IMR-90 (cell line): ENCODE measurements around the gene SLC13A5. TPM values are rescaled to one million over a fixed set of nuclear protein-coding genes. Genes with fewer than 3 reads are reported as not detected.

ENCODE experiments used
- ATAC-seq: fragments of 200-7000 bp; cut with Tn5 transposase; 2 replicates; pipeline ENCODE4 v1.9.1; 2020; ENCODE audit warnings: low read depth, mild to moderate bottlenecking, moderate library complexity
- BruUV-seq: library from RNA; stranded (reverse); fragments of 400-500 nt; replicated peaks from 2 replicates; lab custom pipeline; 2021; lab: Mats Ljungman, UMichigan
- CTCF ChIA-PET: fragments of 300-600 bp; formaldehyde crosslinking; extraction: SDS; loops from one replicate; lab custom pipeline; 2021; ENCODE audit warnings: antibody characterized with exemption; lab: Yijun Ruan, JAX
- POLR2A ChIA-PET: fragments of 300-600 bp; sonication (Branson Sonifier 250); formaldehyde crosslinking; loops from one replicate; lab custom pipeline; 2022; ENCODE audit warnings: antibody characterized with exemption; ENCODE audit not compliant: unreplicated experiment; lab: Charles Lee
- DNase-seq: peaks from one replicate; pipeline ENCODE4 v3.0.0; 2013
- H2AFZ ChIP-seq: replicated peaks from 2 replicates; pipeline ENCODE3; 2013; ENCODE audit warnings: low read length, mild to moderate bottlenecking; ENCODE audit not compliant: poor library complexity
- H2AK5ac ChIP-seq: 2 replicates; pipeline ENCODE4 v1.6.1; 2013; ENCODE audit warnings: low read depth, low read length, inconsistent platforms
- H2AK9ac ChIP-seq: replicated peaks from 2 replicates; pipeline ENCODE3; 2013; ENCODE audit warnings: mild to moderate bottlenecking, low read depth, low read length, moderate library complexity; ENCODE audit not compliant: poor library complexity
- H2BK120ac ChIP-seq: 2 replicates; pipeline ENCODE4 v1.6.1; 2013; ENCODE audit warnings: low read depth, low read length, inconsistent platforms
- H2BK15ac ChIP-seq: 3 replicates; pipeline ENCODE4 v1.6.1; 2013; ENCODE audit warnings: low read depth, low read length, inconsistent platforms
- H2BK20ac ChIP-seq: 2 replicates; pipeline ENCODE4 v1.6.1; 2013; ENCODE audit warnings: low read depth, mild to moderate bottlenecking, inconsistent platforms, low read length, moderate library complexity
- H2BK5ac ChIP-seq: 2 replicates; pipeline ENCODE4 v1.6.1; 2013; ENCODE audit warnings: mild to moderate bottlenecking, low read depth, low read length, inconsistent platforms; ENCODE audit not compliant: poor library complexity, severe bottlenecking
- H3K14ac ChIP-seq: replicated peaks from 2 replicates; pipeline ENCODE4 v1.6.1; 2013; ENCODE audit warnings: low read depth, low read length, inconsistent platforms
- H3K18ac ChIP-seq: 2 replicates; pipeline ENCODE4 v1.6.1; 2013; ENCODE audit warnings: low read depth, low read length, control low read depth
- H3K23ac ChIP-seq: 2 replicates; pipeline ENCODE4 v1.6.1; 2013; ENCODE audit warnings: low read depth, low read length, inconsistent platforms
- H3K27ac ChIP-seq: 2 replicates; pipeline ENCODE4 v1.5.1; 2013; ENCODE audit warnings: mild to moderate bottlenecking, control low read depth, low read length; ENCODE audit not compliant: insufficient read depth
- H3K27me3 ChIP-seq: 2 replicates; pipeline ENCODE4 v1.6.1; 2013; ENCODE audit warnings: low read length; ENCODE audit not compliant: control insufficient read depth, insufficient read depth
- H3K36me3 ChIP-seq: 2 replicates; pipeline ENCODE4 v1.6.1; 2013; ENCODE audit warnings: low read length, mixed read lengths; ENCODE audit not compliant: control insufficient read depth, insufficient read depth
- H3K4ac ChIP-seq: 2 replicates; pipeline ENCODE4 v1.6.1; 2013; ENCODE audit warnings: low read depth, low read length, inconsistent platforms
- H3K4me1 ChIP-seq: 2 replicates; pipeline ENCODE4 v1.6.1; 2013; ENCODE audit warnings: low read length, mixed read lengths; ENCODE audit not compliant: control insufficient read depth, insufficient read depth
- H3K4me2 ChIP-seq: 2 replicates; pipeline ENCODE4 v1.6.1; 2013; ENCODE audit warnings: low read depth, mild to moderate bottlenecking, control low read depth, low read length, moderate library complexity
- H3K4me3 ChIP-seq: 2 replicates; pipeline ENCODE4 v1.5.1; 2013; ENCODE audit warnings: low read depth, mild to moderate bottlenecking, control low read depth, low read length, moderate library complexity; ENCODE audit not compliant: insufficient read depth
- H3K56ac ChIP-seq: 2 replicates; pipeline ENCODE4 v1.6.1; 2013; ENCODE audit warnings: low read length, inconsistent platforms; ENCODE audit not compliant: insufficient read depth; ENCODE audit errors: extremely low read depth
- H3K79me1 ChIP-seq, 2 experiments: 2 replicates each; pipeline ENCODE4 v1.6.1; 2013; ENCODE audit warnings: low read length in 2 of 2, inconsistent platforms in 1 of 2, low read depth in 1 of 2
- H3K9ac ChIP-seq: 2 replicates; pipeline ENCODE4 v1.6.1; 2013; ENCODE audit warnings: low read depth, low read length, control low read depth
- H3K9me1 ChIP-seq: 2 replicates; pipeline ENCODE4 v1.6.1; 2013; ENCODE audit warnings: low read length, inconsistent platforms; ENCODE audit not compliant: insufficient read depth
- H3K9me3 ChIP-seq: 2 replicates; pipeline ENCODE4 v1.6.1; 2013; ENCODE audit warnings: low read length; ENCODE audit not compliant: control insufficient read depth, insufficient read depth
- H4K20me1 ChIP-seq: 2 replicates; pipeline ENCODE4 v1.6.1; 2013; ENCODE audit warnings: low read length, inconsistent platforms; ENCODE audit not compliant: insufficient read depth
- H4K5ac ChIP-seq: 2 replicates; pipeline ENCODE4 v1.6.1; 2013; ENCODE audit warnings: mild to moderate bottlenecking, low read depth, low read length, control low read depth
- H4K8ac ChIP-seq, 2 experiments: 2 replicates each; pipeline ENCODE4 v1.6.1; 2013; ENCODE audit warnings: low read depth in 2 of 2, low read length in 2 of 2, control low read depth in 1 of 2, inconsistent platforms in 1 of 2
- H4K91ac ChIP-seq: 2 replicates; pipeline ENCODE4 v1.6.1; 2013; ENCODE audit warnings: low read depth, low read length, inconsistent platforms; ENCODE audit not compliant: insufficient read depth
- CEBPB ChIP-seq: IDR thresholded peaks from 2 replicates; pipeline ENCODE4 v1.6.1; 2012; ENCODE audit warnings: low read depth, low read length, improper control_type of control experiment
- CHD1 ChIP-seq: IDR thresholded peaks from 2 replicates; pipeline ENCODE4 v1.6.1; 2012; ENCODE audit warnings: low read depth, low read length, improper control_type of control experiment
- CTCF ChIP-seq: conservative IDR thresholded peaks from 2 replicates; pipeline ENCODE4 v1.5.1; 2012; ENCODE audit warnings: mild to moderate bottlenecking, low read depth, low read length, improper control_type of control experiment
- FOS ChIP-seq: fragments of 150-350 bp; IDR thresholded peaks from 2 replicates; pipeline ENCODE4 v1.6.1; 2016; ENCODE audit warnings: low read depth, low read length
- MAFK ChIP-seq: IDR thresholded peaks from 2 replicates; pipeline ENCODE4 v1.6.1; 2012; ENCODE audit warnings: low read depth, low read length, improper control_type of control experiment
- MAZ ChIP-seq: IDR thresholded peaks from 2 replicates; pipeline ENCODE4 v1.6.1; 2012; ENCODE audit warnings: low read depth, mild to moderate bottlenecking, low read length, improper control_type of control experiment, moderate library complexity, borderline replicate concordance
- MXI1 ChIP-seq: IDR thresholded peaks from 2 replicates; pipeline ENCODE4 v1.6.1; 2012; ENCODE audit warnings: low read depth, mild to moderate bottlenecking, low read length, moderate library complexity, borderline replicate concordance
- RAD21 ChIP-seq: IDR thresholded peaks from 2 replicates; pipeline ENCODE4 v1.6.1; 2012; ENCODE audit warnings: low read length, improper control_type of control experiment
- RCOR1 ChIP-seq: IDR thresholded peaks from 2 replicates; pipeline ENCODE4 v1.6.1; 2012; ENCODE audit warnings: mild to moderate bottlenecking, low read length, improper control_type of control experiment; ENCODE audit not compliant: insufficient replicate concordance
- RFX5 ChIP-seq: IDR thresholded peaks from 2 replicates; pipeline ENCODE4 v1.8.0; 2012; ENCODE audit warnings: low read depth, mild to moderate bottlenecking, low read length, moderate library complexity
- SMC3 ChIP-seq: fragments of 150-350 bp; IDR thresholded peaks from 2 replicates; pipeline ENCODE4 v1.6.1; 2016; ENCODE audit warnings: low read depth, mild to moderate bottlenecking, antibody characterized with exemption, low read length, moderate library complexity
- USF2 ChIP-seq: fragments of 150-350 bp; IDR thresholded peaks from 2 replicates; pipeline ENCODE4 v1.6.1; 2017; ENCODE audit warnings: mild to moderate bottlenecking, antibody characterized with exemption, low read length, low read depth
- WGBS, 2 experiments: methylation state at CpG; one replicate each; pipeline versions ENCODE4 v1.1.5 to v1.1.7; 2013; ENCODE audit warnings: missing lambda C conversion rate in 2 of 2; ENCODE audit not compliant: insufficient read length in 1 of 2; ENCODE audit errors: extremely low coverage in 2 of 2; 5-methylcytosine and 5-hydroxymethylcytosine counted together
- dilution Hi-C: fragments of 300-500 bp; cut with HindIII; formaldehyde crosslinking; loops from one replicate; pipeline ENCODE4 v1.14.3; 2018; ENCODE audit warnings: low sequenced_read_pairs; ENCODE audit not compliant: unreplicated experiment
- in situ Hi-C: fragments of 300-500 bp; cut with MboI; formaldehyde crosslinking; loops from 3 replicates; pipeline ENCODE4 v1.14.3; 2019; ENCODE audit warnings: low sequenced_read_pairs, inconsistent platforms, mixed read lengths
- intact Hi-C: fragments of 100-400 bp; cut with micrococcal nuclease; formaldehyde crosslinking; loops from 2 replicates; pipeline ENCODE4 v1.10.0; 2022
- polyA plus RNA-seq, 3 experiments: library from polyadenylated mRNA; depleted of rRNA; stranded (reverse); fragments of >200 nt; gene quantifications; 2 replicates each; pipeline ENCODE4 v1.2.3, GENCODE V29; 2012; ENCODE audit warnings: low replicate concordance in 1 of 3
- total RNA-seq: library from RNA; depleted of rRNA; stranded (reverse); fragments of >200 nt; gene quantifications from 2 replicates; pipeline ENCODE4 v1.2.3, GENCODE V29; 2012

Gene SLC13A5
- total and polyA plus RNA-seq, 2 of the 4 experiments (the other 2 are of a cell fraction), result not detected

- no peak for TF ChIP-seq CHD1
- TF ChIP-seq MXI1, result no peak; the same call in 1 of the 2 replicates
- TF ChIP-seq MAZ, result no peak
These were observed 73.3 kb downstream of the SLC13A5 start (continued) for GRCh38 chr17:6639586-6640535.

- no peak for DNase-seq
- no peak for TF ChIP-seq MAFK
- no peak for TF ChIP-seq SMC3
- no peak for TF ChIP-seq RAD21
- no peak for TF ChIP-seq FOS
- no peak for TF ChIP-seq CTCF
- TF ChIP-seq CHD1, result no peak
- no peak for TF ChIP-seq MXI1
- no peak for TF ChIP-seq CEBPB
- no peak for TF ChIP-seq USF2
- no peak for TF ChIP-seq RFX5
- no peak for TF ChIP-seq RCOR1
These were observed 74.1 kb downstream of the SLC13A5 start for GRCh38 chr17:6639014-6639585.

More at GRCh38 chr17:6639014-6639585, 74.1 kb downstream of the SLC13A5 start:
- H3K36me3 ChIP-seq, result peaks cover 4% of the 10 kb centered on the region
- ChIA-PET POLR2A (no interaction called here), CTCF (no interaction called here)
- 0 out of 2 replicates have a peak overlapping the region, but pooled peaks have one; percentile 89 for H3K23ac ChIP-seq
- peak overlapping the region; percentile 81 for H3K4me3 ChIP-seq
- peak overlapping the region; percentile 81 for H3K4me2 ChIP-seq
- no peak overlapping the region for H4K8ac ChIP-seq
- no peak overlapping the region for H3K18ac ChIP-seq
- BruUV-seq, result no TSS peak
- H3K79me1 ChIP-seq, result peaks cover 9 to 75% of the 10 kb centered on the region in 2 experiments
- no peak overlapping the region for H4K5ac ChIP-seq
- no peak overlapping the region for H3K14ac ChIP-seq
- peak overlapping the region; percentile 6; the same call in 1 of the 2 replicates for H2BK120ac ChIP-seq
- H3K56ac ChIP-seq, result no peak overlapping the region
- H4K91ac ChIP-seq, result no peak overlapping the region
- peaks cover 9% of the 10 kb centered on the region for H3K4me1 ChIP-seq
- no peak overlapping the region for H2BK20ac ChIP-seq
- intact Hi-C loops, result no loop called here
- in situ Hi-C loops, result no loop called here
- H3K9me3 ChIP-seq, result no peaks in the 10 kb centered on the region
- no peak for ATAC-seq
- 65% methylated on average over 6 of the region's 15 CpGs; no CpG with 5 or more reads in 1 of the 2 experiments for WGBS, 2 experiments
- dilution Hi-C loops, result no loop called here
- H3K9me1 ChIP-seq, result 0 out of 2 replicates have a peak, but pooled peaks cover 5% of the 10 kb centered on the region
- peak overlapping the region; percentile 100 for H2AFZ ChIP-seq
- H4K20me1 ChIP-seq, result no peaks in the 10 kb centered on the region; the same call in 1 of the 2 replicates
- H3K27me3 ChIP-seq, result no peaks in the 10 kb centered on the region
- H3K9ac ChIP-seq, result peak overlapping the region; percentile 94
- peak overlapping the region; percentile 15; the same call in 1 of the 2 replicates for H3K27ac ChIP-seq
- no peak overlapping the region for H2BK5ac ChIP-seq
- peak overlapping the region; percentile 94 for H2AK9ac ChIP-seq
- H2BK15ac ChIP-seq, result no peak overlapping the region
- peak overlapping the region; percentile 59 for H2AK5ac ChIP-seq
- peak overlapping the region; percentile 73 for H3K4ac ChIP-seq
